Ureter (tissue), 1 donor: Measurements from ENCODE around the gene NUDT14. TPM values are rescaled to one million over a fixed set of nuclear protein-coding genes. Genes with fewer than 3 reads are reported as not detected.

Experiments
- DNase-seq: peaks from one replicate; pipeline ENCODE4 v3.0.0-alpha.2; 2020; ENCODE audit warnings: low spot score
- total RNA-seq: library from RNA; stranded (reverse); gene quantifications from one replicate; pipeline ENCODE4 v1.2.4, GENCODE V29; 2023
- donor health status: DM: yes; HTN: yes; CAD: no.

NUDT14 gene
- total RNA-seq, 1 donor from 2014 or later: 42.4 TPM

GRCh38 chr14:105199093-105199492 lies 18.0 kb upstream of the NUDT14 start:
- no peak for DNase-seq

DNA sequence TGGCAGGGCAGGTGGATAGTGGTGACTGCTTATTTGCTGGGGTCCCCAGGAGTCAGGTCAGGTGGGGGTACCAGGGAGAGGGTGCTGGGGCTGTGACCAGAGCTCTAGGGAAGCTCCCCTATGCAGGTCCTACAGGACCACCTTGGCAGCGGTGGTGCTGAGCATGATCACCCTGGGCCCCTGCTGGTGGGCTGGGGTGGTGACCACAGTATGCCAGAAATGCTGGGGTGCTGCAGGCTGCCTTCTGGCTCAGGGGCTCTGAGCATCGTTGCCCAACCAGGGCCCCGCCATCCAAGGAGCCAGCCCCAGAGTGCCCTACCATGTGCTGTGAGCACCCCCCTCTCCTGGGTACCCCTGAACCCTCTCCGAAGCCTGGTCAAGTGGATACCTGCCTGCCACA lies 17.5 kb upstream of the NUDT14 start:
- no peak for DNase-seq

DNA sequence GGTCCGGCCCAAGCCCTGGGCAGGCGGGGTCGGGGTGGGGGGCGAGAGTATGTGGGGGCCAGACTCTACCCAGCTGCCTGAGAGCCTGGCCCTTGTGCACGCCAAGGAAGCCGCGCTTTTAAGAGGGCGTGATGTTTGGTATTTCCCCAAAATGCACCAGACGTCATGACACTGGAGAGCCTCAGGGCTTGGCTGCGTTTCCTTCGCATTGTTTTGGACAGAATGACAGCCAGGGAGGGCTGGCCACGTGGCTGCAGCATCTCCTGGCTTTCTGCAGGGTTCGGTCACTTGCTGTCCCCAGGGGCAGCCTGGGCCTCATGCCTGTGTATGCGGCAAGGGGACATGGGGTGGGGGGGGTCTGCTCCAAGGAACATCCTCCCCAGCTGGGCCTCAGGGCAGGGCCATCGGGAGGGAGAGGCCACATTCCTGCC lies 16.1 kb upstream of the NUDT14 start:
- no peak for DNase-seq

DNA sequence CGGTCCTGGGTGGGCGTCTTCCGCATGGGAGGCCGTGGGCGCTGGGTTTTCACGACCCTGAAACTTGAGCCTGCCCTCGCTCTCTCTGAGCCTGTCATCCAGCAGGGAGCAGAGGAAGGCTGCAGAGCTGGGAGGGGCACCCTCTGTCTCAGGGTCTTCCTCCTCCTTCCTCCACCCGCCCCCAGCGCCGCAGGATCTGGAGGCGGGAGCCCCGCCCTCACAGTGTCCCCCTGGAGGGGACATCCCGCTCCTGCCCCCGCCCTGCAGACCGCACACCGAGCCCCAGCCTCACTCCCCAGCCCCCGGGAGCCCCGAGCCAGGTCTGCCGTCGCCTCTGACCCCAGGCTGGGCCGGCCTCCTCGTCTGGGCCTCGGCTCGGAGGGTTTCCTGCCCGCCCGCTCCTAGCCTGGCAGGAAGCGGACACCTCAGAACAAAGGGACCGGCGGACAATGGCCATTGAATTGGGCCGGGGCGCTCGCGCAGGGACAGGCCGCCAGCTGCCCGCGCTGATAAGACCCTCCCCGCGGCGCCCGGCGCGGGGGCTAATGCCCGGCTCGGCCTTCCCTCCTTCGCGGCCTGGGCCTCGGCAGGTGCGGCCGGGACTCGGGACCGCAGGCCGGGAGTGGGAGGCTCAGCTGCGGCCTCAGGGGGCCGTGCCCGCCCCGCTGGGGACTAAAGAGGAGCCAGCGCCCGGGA lies 15.3 kb upstream of the NUDT14 start:
- DNase-seq: no peak

DNA sequence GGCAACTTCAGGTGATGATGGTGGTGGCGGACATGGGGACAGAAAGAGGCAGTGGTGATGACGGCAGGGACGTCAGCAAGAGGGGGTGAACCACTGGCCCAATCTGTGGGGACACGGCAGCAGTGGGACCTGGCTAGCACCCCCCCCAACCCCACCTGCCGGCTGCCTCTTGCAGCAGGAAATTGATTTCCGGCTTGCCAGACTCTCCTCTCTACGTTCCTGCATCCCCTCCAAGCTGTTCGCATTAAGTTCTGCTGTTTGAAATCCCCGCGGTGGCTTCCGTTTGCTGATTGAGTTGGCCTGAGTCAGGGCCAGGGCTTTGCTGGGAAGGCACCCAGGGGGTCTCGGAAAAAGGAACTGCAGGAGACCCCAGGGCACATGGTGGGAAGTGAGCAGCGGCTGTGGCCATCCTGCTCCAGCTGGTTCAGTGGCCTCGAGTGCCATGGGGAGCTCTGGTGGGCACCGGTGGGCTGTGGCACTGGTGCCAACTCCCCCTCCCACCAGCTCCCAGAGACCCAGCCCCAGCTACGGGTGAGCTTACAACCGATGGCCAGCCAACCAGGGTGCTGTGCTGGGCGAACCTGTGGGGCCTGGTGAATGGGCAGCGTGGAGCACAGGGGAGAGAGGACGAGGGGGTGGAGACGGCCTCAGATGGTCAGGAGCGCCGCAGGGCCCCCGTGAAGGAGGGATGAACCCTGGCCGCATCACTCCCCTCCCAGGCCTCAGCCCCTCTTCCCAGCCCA lies 14.6 kb upstream of the NUDT14 start:
- DNase-seq: no peak

DNA sequence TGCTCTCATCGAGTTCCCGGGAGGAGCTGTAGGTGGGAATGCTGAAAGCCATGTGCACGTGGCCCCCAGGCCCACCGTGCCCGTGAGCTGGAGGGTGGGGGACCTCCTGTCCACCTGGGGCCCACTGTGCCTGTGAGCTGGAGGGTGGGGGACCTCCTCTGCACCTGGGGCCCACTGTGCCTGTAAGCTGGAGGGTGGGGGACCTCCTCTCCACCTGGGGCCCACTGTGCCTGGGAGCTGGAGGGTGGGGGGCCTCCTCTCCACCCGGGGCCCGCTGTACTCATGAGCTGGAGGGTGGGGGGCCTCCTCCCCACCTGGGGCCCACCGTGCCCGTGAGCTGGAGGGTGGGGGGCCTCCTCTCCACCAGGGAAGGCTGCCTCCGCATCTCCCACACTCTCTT lies 13.9 kb upstream of the NUDT14 start:
- DNase-seq: no peak

DNA sequence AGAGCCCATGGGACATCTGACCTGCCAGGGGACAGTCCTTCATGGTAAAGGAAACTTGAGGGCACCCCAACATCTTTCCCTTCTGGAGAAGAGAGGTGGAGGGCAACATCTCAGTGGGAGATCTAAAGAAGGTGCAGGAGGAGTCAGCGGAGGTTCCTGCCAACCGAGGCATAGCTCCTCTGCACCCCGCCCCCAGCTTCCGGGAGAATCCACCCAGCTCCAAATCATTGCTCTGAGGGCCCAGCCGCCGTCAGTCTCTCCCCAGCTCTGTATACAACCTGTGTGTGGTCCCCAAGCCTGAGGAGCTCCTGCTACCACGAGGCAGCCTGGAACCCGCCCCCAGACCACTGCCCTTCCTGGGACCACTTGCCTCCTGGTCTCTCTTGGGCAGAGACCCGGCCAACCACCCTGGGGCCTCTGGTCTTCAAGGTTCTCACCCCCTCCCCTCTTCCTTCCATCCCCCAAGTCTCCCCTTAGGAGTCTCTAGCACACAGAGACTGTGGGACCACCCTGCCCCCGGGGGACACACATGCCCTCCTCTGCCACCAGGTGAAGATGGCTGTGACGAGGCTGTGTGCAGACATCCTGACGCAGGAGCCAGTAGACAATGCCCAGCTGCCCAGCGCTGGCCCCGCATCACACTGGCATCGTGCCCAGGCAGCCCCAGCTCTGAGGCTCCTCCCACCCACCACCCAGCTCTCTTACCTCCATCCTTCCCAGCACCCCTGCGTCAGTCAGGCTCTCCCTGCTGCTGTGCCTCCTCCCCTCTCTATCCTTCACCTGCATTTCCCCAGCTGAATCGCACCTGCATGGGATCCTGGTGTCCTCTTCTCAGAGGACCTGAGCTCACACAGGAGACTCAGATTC lies 13.0 kb upstream of the NUDT14 start:
- no peak for DNase-seq

DNA sequence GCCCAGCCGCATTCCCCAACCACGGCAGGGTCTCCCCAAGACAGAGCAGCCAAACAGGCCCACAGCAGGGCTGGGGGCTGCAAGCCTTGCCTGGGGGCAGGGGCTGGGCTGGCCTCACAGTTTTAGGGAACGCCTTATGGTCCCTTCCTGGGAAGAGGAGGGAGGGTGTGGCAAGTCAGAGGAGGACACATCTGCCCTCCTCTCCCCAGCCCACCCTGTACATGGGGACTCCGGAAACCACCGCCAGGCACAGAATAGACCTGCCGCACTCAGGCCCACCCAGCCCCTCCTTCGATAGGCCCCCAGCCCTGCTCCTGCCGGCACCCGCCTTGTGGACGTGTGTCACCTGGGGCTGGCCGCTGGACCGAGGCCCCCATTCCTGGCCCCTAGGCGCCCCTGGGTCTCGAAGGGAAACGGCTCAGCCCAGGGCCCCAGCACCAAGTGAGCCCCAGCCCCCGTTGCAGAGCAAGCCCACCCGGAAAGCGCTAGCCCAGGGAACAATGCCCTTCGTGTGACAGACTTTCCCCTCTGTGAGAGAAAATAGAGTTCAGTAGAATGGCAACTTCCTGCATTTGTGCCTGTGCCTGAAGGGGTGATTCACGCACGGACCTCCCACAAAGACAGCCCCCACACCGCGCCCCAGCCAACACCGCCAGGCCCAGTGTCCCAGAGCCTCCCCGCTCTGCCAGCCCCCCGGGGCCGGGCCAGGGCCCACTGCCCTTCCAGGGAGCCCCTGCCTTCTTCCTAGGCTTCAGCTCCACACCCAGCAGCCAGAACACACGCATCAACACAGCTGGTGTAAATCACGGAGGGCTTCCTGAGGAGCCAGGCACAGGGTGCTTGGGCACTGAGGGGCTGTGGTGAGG lies 12.0 kb upstream of the NUDT14 start:
- no peak for DNase-seq

DNA sequence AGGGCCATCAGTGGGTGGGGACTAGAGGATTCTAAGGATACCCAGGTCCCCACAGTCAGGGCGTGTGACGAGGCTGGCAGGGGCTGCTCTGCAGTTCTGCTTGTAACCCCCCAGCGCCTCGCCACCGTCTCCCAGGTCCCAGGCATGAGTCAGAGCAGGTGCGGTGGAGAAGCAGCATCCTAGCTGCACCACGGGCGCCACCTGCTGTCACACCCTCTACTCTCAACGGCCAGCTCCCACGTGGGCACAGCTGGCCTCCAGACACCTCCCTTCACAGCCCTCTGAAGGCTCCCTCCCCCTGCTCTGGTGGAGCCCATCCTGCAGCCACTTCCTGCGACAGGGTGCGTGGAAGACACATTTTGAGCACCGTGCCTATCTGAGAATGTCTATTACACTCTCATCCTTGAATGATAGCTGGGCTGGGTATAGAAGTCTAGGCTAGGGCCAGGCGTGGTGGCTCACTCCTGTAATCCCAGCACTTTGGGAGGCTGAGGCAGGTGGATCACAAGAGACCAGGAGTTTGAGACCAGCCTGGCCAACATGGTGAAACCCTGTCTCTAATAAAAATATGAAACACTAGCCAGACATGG lies 6.9 kb upstream of the NUDT14 start:
- DNase-seq: no peak

- no peak for DNase-seq
Measured at GRCh38 chr14:105187116-105187515, 6.0 kb upstream of the NUDT14 start.

DNA sequence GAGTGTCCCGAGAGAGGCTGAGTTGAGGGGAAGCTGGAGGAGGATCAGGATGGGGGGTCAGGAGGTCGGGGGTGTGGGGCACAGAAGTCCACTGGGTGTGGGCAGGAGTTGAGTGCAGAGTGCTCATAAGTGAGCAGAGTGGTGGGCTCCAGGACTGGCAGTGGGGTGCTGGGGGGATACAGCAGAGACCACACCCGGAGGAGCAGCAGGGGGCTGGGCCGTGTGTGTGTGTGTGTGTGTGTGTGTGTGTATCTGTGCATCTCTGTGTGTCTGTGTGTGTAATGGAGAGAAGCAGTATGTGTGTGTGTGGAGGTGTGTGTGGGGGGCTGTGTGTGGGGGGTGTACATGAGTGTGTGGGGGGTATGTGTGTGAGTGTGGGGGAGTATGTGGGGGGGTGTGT lies 4.9 kb upstream of the NUDT14 start:
- DNase-seq: no peak

DNA sequence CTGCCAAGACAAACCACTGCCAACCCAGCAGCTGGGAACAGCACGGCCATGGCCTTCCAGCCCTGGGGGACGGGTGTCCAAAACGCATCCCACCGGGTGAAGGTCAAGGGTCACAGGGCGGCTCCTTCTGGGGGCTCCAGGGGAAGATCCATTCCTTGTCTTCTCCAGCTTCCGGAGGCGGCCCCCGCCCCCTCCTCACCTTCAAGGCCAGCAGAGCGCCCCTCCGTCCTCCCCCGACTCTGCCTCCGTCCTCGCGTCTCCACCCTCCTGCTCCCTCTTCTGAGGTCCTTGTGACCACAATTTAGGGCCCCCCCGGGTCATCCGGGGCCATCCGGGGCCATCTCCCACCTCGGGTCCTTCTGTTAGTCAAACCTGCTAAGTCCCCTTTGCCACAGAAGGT lies 3.9 kb upstream of the NUDT14 start:
- no peak for DNase-seq

DNA sequence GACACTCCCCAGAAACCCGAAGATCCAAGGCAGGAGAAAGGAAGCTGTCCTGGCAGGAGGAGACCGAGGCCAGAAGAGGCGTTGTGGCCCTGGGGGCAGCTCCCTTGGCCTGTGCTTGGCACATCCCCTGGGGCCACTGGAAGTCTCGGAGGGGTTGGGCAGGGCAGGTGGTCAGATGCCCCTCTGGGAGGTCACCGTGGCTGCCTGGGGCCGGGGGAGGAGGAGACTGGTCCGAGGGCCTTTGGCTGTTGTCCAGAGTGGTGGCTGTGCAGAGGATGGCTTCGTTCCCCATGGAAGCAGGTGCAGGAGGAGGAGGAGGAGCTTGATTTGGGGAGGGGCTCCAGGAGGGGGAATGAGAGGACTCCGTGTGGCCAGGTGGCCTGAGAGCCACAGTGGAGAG lies 3.3 kb upstream of the NUDT14 start:
- no peak for DNase-seq

DNA sequence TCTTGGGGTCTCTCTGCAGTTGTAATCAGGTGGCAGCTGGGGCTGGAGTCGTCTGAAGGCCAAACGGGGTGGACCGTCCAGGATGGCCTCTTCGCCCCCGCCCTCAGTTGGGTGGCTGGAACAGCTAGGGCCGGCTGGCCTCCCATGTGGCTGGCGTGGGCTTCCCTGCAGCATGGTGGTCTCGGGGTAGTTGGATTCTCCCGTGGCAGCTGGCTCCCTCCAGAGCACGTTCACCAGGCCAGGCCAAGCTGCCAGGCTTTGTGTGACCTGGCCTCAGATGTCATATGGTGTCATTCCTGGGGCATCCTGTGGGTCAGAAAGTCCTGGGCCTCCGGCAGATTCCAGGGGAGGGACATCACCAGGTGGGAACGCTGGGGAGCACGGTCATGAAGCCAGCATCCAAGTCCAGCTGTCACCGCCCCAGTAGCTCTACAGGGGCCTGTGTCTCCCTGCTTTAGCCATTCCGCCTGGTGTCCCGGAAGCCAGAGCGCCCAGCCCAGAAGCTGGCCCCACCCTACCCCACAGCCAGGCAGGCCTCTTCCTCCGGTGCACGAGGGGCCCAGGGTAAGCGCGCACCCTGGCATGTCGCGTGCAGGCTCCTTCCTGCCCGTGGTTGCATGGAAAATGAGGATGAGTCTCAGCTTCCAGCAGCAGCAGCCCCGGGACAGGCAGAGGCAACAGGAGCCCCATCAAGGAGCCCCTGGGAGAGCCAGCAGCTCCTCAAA lies 1.3 kb upstream of the NUDT14 start:
- DNase-seq: no peak

- DNase-seq: no peak
Measured at GRCh38 chr14:105181549-105182295, 610 bp upstream of the NUDT14 start.

- no peak for DNase-seq
Measured at GRCh38 chr14:105179191-105179590, 1.9 kb downstream of the NUDT14 start.

DNA sequence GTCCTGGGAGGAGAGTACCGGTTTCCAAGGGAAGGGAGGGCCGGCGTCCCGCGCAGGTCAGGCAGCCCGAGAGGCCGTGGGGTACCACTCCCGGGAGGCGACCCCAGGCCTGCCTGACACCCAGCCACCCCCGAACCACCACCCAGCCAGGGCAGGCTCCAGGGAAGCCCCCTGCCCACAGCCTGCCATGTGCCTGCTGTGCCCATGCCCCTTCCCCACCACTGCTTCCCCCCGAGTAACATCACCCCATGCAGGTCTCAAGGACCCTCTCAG lies 2.3 kb downstream of the NUDT14 start:
- DNase-seq: no peak

DNA sequence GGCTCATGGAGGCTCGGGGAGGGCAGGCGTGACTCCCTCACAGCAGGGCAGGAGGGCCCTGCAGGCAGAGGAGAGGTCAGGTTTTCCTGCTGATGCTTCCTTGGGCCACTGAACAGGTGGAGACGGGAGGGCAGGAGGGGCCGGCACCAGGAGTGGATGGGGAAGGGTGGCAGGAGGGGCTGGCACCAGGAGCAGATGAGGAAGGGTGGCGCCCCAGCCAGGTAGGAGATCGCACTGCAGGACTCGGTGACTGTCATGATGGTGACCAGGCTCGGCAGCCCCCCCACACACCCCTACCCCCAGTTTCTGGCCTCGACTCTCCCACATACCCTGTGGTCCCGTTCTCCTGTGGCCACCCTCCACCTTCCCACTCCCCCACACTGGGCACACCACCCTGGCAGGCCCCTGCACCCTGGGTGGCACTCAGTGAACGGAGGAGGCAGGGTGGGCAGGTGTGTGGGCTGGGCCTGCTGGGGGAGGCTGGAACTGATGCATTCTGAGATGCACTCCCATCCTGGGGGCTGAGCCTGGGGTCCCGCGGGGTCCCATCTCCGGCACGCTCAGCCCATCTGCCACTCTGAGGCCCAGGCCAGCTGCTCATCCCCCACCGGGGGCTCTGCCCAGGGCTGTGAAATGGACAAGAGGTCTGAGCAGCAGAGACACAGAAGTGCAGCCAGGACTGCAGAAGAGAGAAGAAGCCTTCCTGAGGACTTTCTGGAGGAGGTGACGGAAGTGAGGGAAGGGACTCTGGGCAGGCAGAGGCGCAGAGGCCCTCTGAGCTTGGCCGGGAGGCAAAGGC lies 2.8 kb downstream of the NUDT14 start:
- no peak for DNase-seq

GRCh38 chr14:105177082-105177481 lies 4.0 kb downstream of the NUDT14 start:
- no peak for DNase-seq
